K562 (cell line): ENCODE results near the gene LAG3. TPM values are rescaled to one million over a fixed set of nuclear protein-coding genes. Genes with fewer than 3 reads are reported as not detected.

Experiments used
- ATAC-seq: fragments of 200-7000 bp; cut with Tn5 transposase; 3 replicates; pipeline ENCODE4 v1.9.1; 2020; ENCODE audit warnings: moderate library complexity
- BruUV-seq: library from RNA; stranded (reverse); fragments of 400-500 nt; replicated peaks from 2 replicates; lab custom pipeline; 2021; lab: Mats Ljungman, UMichigan
- CTCF ChIA-PET: fragments of 300-600 bp; formaldehyde crosslinking; extraction: SDS; loops from one replicate; lab custom pipeline; 2021; ENCODE audit warnings: low intra/inter-chr PET ratio; lab: Yijun Ruan, JAX
- POLR2A ChIA-PET: fragments of 300-600, 350-650 bp; sonication (Branson Sonifier 250); formaldehyde crosslinking; extraction: SDS; loops from one replicate; lab custom pipeline; 2021; ENCODE audit warnings: antibody characterized with exemption, inconsistent platforms; lab: Yijun Ruan, JAX
- DNase-seq, 4 experiments: peaks; one replicate each; pipeline versions ENCODE4 v3.0.0 to v3.0.0-alpha.2; 2011 to 2018; ENCODE audit warnings: low spot score in 3 of 4, mixed read lengths in 3 of 4; ENCODE audit errors: extremely low read depth in 1 of 4
- FAIRE-seq: peaks from 2 replicates; lab custom pipeline; 2011; peaks lifted over from hg19 to GRCh38; lab: Jason Lieb, UNC
- H2AFZ ChIP-seq: 2 replicates; pipeline ENCODE4 v1.6.0; 2011; ENCODE audit warnings: low read depth, low read length, control low read depth, inconsistent platforms
- H3K27ac ChIP-seq: fragments of 200-600 bp; 3 replicates; pipeline ENCODE4 v1.8.0; 2011; ENCODE audit warnings: low read depth, mild to moderate bottlenecking, control low read depth, inconsistent platforms, low read length, moderate library complexity, mixed read lengths; ENCODE audit errors: extremely low read depth
- H3K27me3 ChIP-seq, 2 experiments: fragments of 300-600 bp in 1 of 2; 2 replicates in 1 of 2; 3 replicates in 1 of 2; pipeline versions ENCODE4 v1.6.0 to v1.8.0; 2011; ENCODE audit warnings: inconsistent platforms in 2 of 2, low read length in 2 of 2, mild to moderate bottlenecking in 1 of 2, mixed read lengths in 1 of 2, moderate library complexity in 1 of 2; ENCODE audit not compliant: control insufficient read depth in 2 of 2, insufficient read depth in 2 of 2
- H3K36me3 ChIP-seq: fragments of 300-600 bp; 3 replicates; pipeline ENCODE4 v1.8.0; 2011; ENCODE audit warnings: mild to moderate bottlenecking, low read length, inconsistent platforms; ENCODE audit not compliant: control insufficient read depth, insufficient read depth
- H3K4me1 ChIP-seq, 2 experiments: fragments of 200-600 bp in 1 of 2; replicated peaks in 1 of 2; 2 replicates in 1 of 2; 3 replicates in 1 of 2; pipeline versions ENCODE4 v1.5.1 to v1.8.0; 2011; ENCODE audit warnings: inconsistent platforms in 2 of 2, low read length in 2 of 2, mild to moderate bottlenecking in 1 of 2, mixed read lengths in 1 of 2, moderate library complexity in 1 of 2; ENCODE audit not compliant: control insufficient read depth in 2 of 2, insufficient read depth in 2 of 2
- H3K4me2 ChIP-seq: 2 replicates; pipeline ENCODE4 v1.6.1; 2011; ENCODE audit warnings: low read length, control low read depth, inconsistent platforms, mixed read lengths; ENCODE audit not compliant: insufficient read depth
- H3K4me3 ChIP-seq: fragments of 200-600 bp; sonication (generic), shearing (Covaris generic); 2 replicates; pipeline ENCODE4 v1.5.1; 2016; ENCODE audit warnings: control low read depth, inconsistent platforms
- H3K79me2 ChIP-seq: fragments of 200-600 bp; 3 replicates; pipeline ENCODE4 v1.8.0; 2011; ENCODE audit warnings: low read length, inconsistent platforms; ENCODE audit not compliant: control insufficient read depth, insufficient read depth
- H3K9ac ChIP-seq, 2 experiments: 2 replicates each; pipeline versions ENCODE4 v1.6.0 to v1.6.1; 2011; ENCODE audit warnings: low read depth in 2 of 2, low read length in 2 of 2, control low read depth in 1 of 2, inconsistent platforms in 1 of 2, mild to moderate bottlenecking in 1 of 2, mixed read lengths in 1 of 2; ENCODE audit not compliant: insufficient read depth in 1 of 2
- H3K9me1 ChIP-seq: one replicate; pipeline ENCODE4 v1.6.0; 2011; ENCODE audit warnings: inconsistent platforms, mild to moderate bottlenecking, low read length, moderate library complexity; ENCODE audit not compliant: control insufficient read depth, insufficient read depth
- H3K9me3 ChIP-seq: replicated peaks from 2 replicates; pipeline ENCODE4 v1.5.1; 2011; ENCODE audit warnings: low read depth, low read length, inconsistent platforms; ENCODE audit not compliant: control insufficient read depth, insufficient read depth
- H4K20me1 ChIP-seq: replicated peaks from 2 replicates; pipeline ENCODE4 v1.6.1; 2011; ENCODE audit warnings: low read length, inconsistent platforms, mixed read lengths; ENCODE audit not compliant: control insufficient read depth, insufficient read depth
- CREM ChIP-seq: IDR thresholded peaks from 2 replicates; pipeline ENCODE4 v1.6.1; 2014; ENCODE audit warnings: antibody characterized with exemption, low read depth
- FOXK1 ChIP-seq: sonication (generic); formaldehyde crosslinking; IDR thresholded peaks from 2 replicates; pipeline ENCODE4 v1.8.0; 2022; ENCODE audit warnings: missing genetic modification reagents, mild to moderate bottlenecking, borderline replicate concordance
- GABPB1 ChIP-seq: sonication (generic); formaldehyde crosslinking; IDR thresholded peaks from 2 replicates; pipeline ENCODE4 v1.8.0; 2022; ENCODE audit warnings: mild to moderate bottlenecking, missing genetic modification reagents
- HEY1 ChIP-seq: fragments of 250-450 bp; sonication (Bioruptor Pico); IDR thresholded peaks from 2 replicates; pipeline ENCODE4 v1.5.0; 2020; ENCODE audit warnings: mild to moderate bottlenecking, moderate library complexity, borderline replicate concordance
- KLF13 ChIP-seq: fragments of 450-650 bp; IDR thresholded peaks from 2 replicates; pipeline ENCODE4 v1.6.1; 2016; ENCODE audit warnings: missing genetic modification characterization, low read depth, mild to moderate bottlenecking, missing compliant biosample characterization, moderate library complexity, borderline replicate concordance
- MTA1 ChIP-seq: fragments of 450-650 bp; IDR thresholded peaks from 2 replicates; pipeline ENCODE4 v1.6.1; 2017; ENCODE audit warnings: borderline replicate concordance
- NFATC3 ChIP-seq: fragments of 450-650 bp; IDR thresholded peaks from 2 replicates; pipeline ENCODE4 v1.6.1; 2017; ENCODE audit warnings: mild to moderate bottlenecking
- NR2C1 ChIP-seq, 2 experiments: fragments of 450-650 bp; IDR thresholded peaks; 2 replicates each; pipeline ENCODE4 v1.6.1; 2017; ENCODE audit warnings: mild to moderate bottlenecking in 2 of 2, antibody characterized with exemption in 1 of 2, inconsistent platforms in 1 of 2, missing compliant biosample characterization in 1 of 2, missing genetic modification characterization in 1 of 2
- POLR2AphosphoS2 ChIP-seq: IDR thresholded peaks from 2 replicates; pipeline ENCODE4 v1.6.1; 2012; ENCODE audit warnings: low read length, improper control_type of control experiment
- PPARD ChIP-seq: fragments of 250-450 bp; sonication (Bioruptor Pico); IDR thresholded peaks from 2 replicates; pipeline ENCODE4 v1.8.0; 2022; ENCODE audit warnings: inconsistent platforms, mild to moderate bottlenecking, moderate library complexity
- PTRF ChIP-seq: fragments of 450-650 bp; IDR thresholded peaks from 2 replicates; pipeline ENCODE4 v1.6.1; 2016; ENCODE audit warnings: mild to moderate bottlenecking, missing genetic modification characterization, missing compliant biosample characterization
- RAD21 ChIP-seq, 2 experiments: fragments of 250-450 bp in 1 of 2; fragments of 450-650 bp in 1 of 2; sonication (Bioruptor Pico) in 1 of 2; formaldehyde crosslinking in 1 of 2; IDR thresholded peaks in 1 of 2; conservative IDR thresholded peaks in 1 of 2; 2 replicates each; pipeline versions ENCODE4 v1.4.0 to v1.8.0; 2020 to 2022; ENCODE audit warnings: mild to moderate bottlenecking in 2 of 2, moderate library complexity in 1 of 2
- SAP30 ChIP-seq: fragments of 200-600 bp; sonication (generic); IDR thresholded peaks from 2 replicates; pipeline ENCODE4 v1.6.1; 2012; ENCODE audit warnings: borderline replicate concordance, low read depth, mild to moderate bottlenecking, moderate library complexity, low read length, control low read depth, inconsistent platforms; ENCODE audit not compliant: insufficient read depth, poor library complexity, severe bottlenecking
- ZNF347 ChIP-seq: fragments of 450-650 bp; formaldehyde crosslinking; IDR thresholded peaks from 2 replicates; pipeline ENCODE4 v1.4.0; 2020; ENCODE audit warnings: low read depth, mild to moderate bottlenecking, moderate library complexity
- WGBS: fragments of 100-300 bp; shearing (Covaris generic); methylation state at CpG from one replicate; pipeline ENCODE4 v1.1.6; 2016; ENCODE audit warnings: low coverage, mixed read lengths; ENCODE audit not compliant: insufficient coverage; ENCODE audit errors: missing lambda C conversion rate; 5-methylcytosine and 5-hydroxymethylcytosine counted together
- in situ Hi-C: fragments of 300-500 bp; cut with MboI; formaldehyde crosslinking; loops from 4 replicates; pipeline ENCODE4 v1.15.0; 2018; ENCODE audit warnings: inconsistent platforms, mixed read lengths
- intact Hi-C: fragments of 100-400 bp; cut with micrococcal nuclease; formaldehyde crosslinking; loops from 2 replicates; pipeline ENCODE4 v1.14.2; 2022
- polyA plus RNA-seq, 8 experiments: library from polyadenylated mRNA; depleted of rRNA in 4 of 8; stranded (reverse) in 5 of 8; unstranded in 3 of 8; fragments of >200 nt; fragmentation: Nextera tagmentation in 2 of 8; fragmentation: Illumina TruSeq in 1 of 8; extraction: Ambion mirVana in 2 of 8; extraction: Trizol in 1 of 8; gene quantifications; 2 replicates each; pipeline versions ENCODE4 v1.2.1 to v1.2.3, GENCODE V29; 2011 to 2014; ENCODE audit warnings: inconsistent platforms in 1 of 8, missing spikeins in 1 of 8
- total RNA-seq, 7 experiments: library from RNA; depleted of rRNA in 6 of 7; stranded (reverse); fragments of >200 nt in 6 of 7; fragmentation: Illumina TruSeq in 2 of 7; extraction: Trizol in 2 of 7; gene quantifications; 2 replicates each; pipeline versions ENCODE4 v1.2.1 to v1.2.3, GENCODE V29; 2011 to 2021; ENCODE audit warnings: low replicate concordance in 1 of 7
- TF ChIP-seq, protein P1 (sequence below): sonication (generic); formaldehyde crosslinking; IDR thresholded peaks from 2 replicates; pipeline ENCODE4 v1.8.1; 2023; ENCODE audit warnings: mild to moderate bottlenecking, missing genetic modification reagents, moderate library complexity

The LAG3 gene
- total and polyA plus RNA-seq, 9 of the 15 experiments (the other 6 are each of a cell fraction or from before 2014, with no cell fraction given): 0.07 to 0.66 (median 0.09) TPM; not detected in 1

GRCh38 chr12:6750506-6750905 lies 21.8 kb upstream of the LAG3 start:
- Histone ChIP-seq H3K4me2 (no peak overlapping the region), H3K79me2 (peaks cover 31% of the 10 kb centered on the region), H3K4me3 (no peak overlapping the region), H4K20me1 (peaks cover 5% of the 10 kb centered on the region; the same call in 1 of the 2 replicates), H2AFZ (no peak overlapping the region), H3K9me1 (peaks cover 3% of the 10 kb centered on the region), H3K9me3 (no peaks in the 10 kb centered on the region), H3K27me3 (no peaks in the 10 kb centered on the region), H3K27ac (no peak overlapping the region), H3K9ac (0 out of 4 replicates have a peak overlapping the region, but pooled peaks of 1 of the 2 experiments have one; percentile 7), H3K36me3 (peaks cover 62% of the 10 kb centered on the region; the same call in 2 of the 3 replicates), H3K4me1 (peaks cover 29 to 36% of the 10 kb centered on the region in 2 experiments)
- CTCF ChIA-PET: no interaction called here
- ATAC-seq: no peak
- in situ Hi-C loops (no loop called here), intact Hi-C loops (no loop called here)
- BruUV-seq: no TSS peak
- POLR2A ChIA-PET: no interaction called here
- WGBS: 98% methylated on average over 4 of the region's 4 CpGs
- TF ChIP-seq SAP30 (no peak), NFATC3 (no peak), PPARD (no peak), HEY1 (CRISPR knock-in tag) (no peak), MTA1 (no peak), RAD21 (CRISPR knock-in tag; conservative IDR thresholded peaks at IDR 0.05 in 1 of 2, IDR thresholded peaks at IDR 0.05 in 1 of 2) (no peak), ZNF347 (no peak), KLF13 (no peak), GABPB1 (CRISPR knock-in tag) (no peak), CREM (no peak), PTRF (tag) (no peak), NR2C1 (IDR thresholded peaks at IDR 0.05) (no peak), NR2C1 (tag; IDR thresholded peaks at IDR 0.05) (no peak), POLR2AphosphoS2 (no peak), FOXK1 (CRISPR knock-in tag) (no peak)
- TF ChIP-seq, protein P1, sequence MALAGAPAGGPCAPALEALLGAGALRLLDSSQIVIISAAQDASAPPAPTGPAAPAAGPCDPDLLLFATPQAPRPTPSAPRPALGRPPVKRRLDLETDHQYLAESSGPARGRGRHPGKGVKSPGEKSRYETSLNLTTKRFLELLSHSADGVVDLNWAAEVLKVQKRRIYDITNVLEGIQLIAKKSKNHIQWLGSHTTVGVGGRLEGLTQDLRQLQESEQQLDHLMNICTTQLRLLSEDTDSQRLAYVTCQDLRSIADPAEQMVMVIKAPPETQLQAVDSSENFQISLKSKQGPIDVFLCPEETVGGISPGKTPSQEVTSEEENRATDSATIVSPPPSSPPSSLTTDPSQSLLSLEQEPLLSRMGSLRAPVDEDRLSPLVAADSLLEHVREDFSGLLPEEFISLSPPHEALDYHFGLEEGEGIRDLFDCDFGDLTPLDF (CRISPR knock-in tag): no peak
- DNase-seq: no peak
- FAIRE-seq: no peak
